Mucosa of descending colon (tissue), 3 donors: ENCODE results near the gene BAZ1B. TPM values are rescaled to one million over a fixed set of nuclear protein-coding genes. Genes with fewer than 3 reads are reported as not detected.
"Not testable (repeated sequence)": the region's sequence is repeated elsewhere in the genome, so short reads cannot be mapped to it uniquely, and the experiment has no call there.

Experiments used
- ATAC-seq: fragments of 200-7000 bp; cut with Tn5 transposase; one replicate; pipeline ENCODE4 v1.9.1; 2020; ENCODE audit warnings: mild to moderate bottlenecking, moderate library complexity
- DNase-seq, 3 donors: peaks; one replicate each; pipeline ENCODE4 v3.0.0-alpha.2; 2020
- H3K36me3 ChIP-seq: fragments of 200-600 bp; one replicate; pipeline ENCODE4 v1.8.0; 2021; ENCODE audit warnings: low read depth, mild to moderate bottlenecking
- H3K4me1 ChIP-seq: fragments of 200-600 bp; one replicate; pipeline ENCODE4 v1.8.0; 2021; ENCODE audit warnings: low read depth, mild to moderate bottlenecking
- H3K4me3 ChIP-seq: fragments of 200-600 bp; one replicate; pipeline ENCODE4 v1.8.0; 2021; ENCODE audit warnings: mild to moderate bottlenecking
- H3K9me3 ChIP-seq: fragments of 200-600 bp; one replicate; pipeline ENCODE4 v1.8.0; 2021; ENCODE audit warnings: mild to moderate bottlenecking
- CTCF ChIP-seq: fragments of 200-600 bp; IDR thresholded peaks from one replicate; pipeline ENCODE4 v1.8.0; 2022; ENCODE audit warnings: antibody characterized with exemption, mild to moderate bottlenecking
- intact Hi-C, 2 donors: fragments of 100-400 bp; cut with DNase I in 1 of 2; cut with micrococcal nuclease in 1 of 2; formaldehyde crosslinking; loops; one replicate each; pipeline versions ENCODE4 v1.11.0 to v1.11.1; 2022; cut with DNase I, micrococcal nuclease
- total RNA-seq, 3 donors: library from RNA; stranded (reverse); fragmentation: NEBNext Ultra II Directional in 2 of 3; extraction: Animal tissue kit (Norgen Biotek cat#: 25700) in 2 of 3; gene quantifications; one replicate each; pipeline versions ENCODE4 v1.2.1 to v1.2.4, GENCODE V29; 2021 to 2023
- donor health status: DM: no; HTN: no; CAD: no; lungs with moderate emphysema.
- donor health status: DM: no; HTN: no; CAD: no.
- donor health status: DM: no; HTN: yes; CAD: no.

Gene BAZ1B
- total RNA-seq, 3 donors from 2014 or later = 37.4 to 76.0 (median 41.4) TPM

- Histone ChIP-seq H3K4me3 (no peak overlapping the region), H3K9me3 (no peaks in the 10 kb centered on the region), H3K4me1 (peaks cover 7% of the 10 kb centered on the region), H3K36me3 (no peaks in the 10 kb centered on the region)
- TF ChIP-seq CTCF = no peak
- DNase-seq = no peak
- intact Hi-C loops = no loop called here
- ATAC-seq = no peak
These were observed 5.1 kb upstream of the BAZ1B start for GRCh38 chr7:73526896-73527821.

GRCh38 chr7:73526158-73526494, 4.0 kb upstream of the BAZ1B start:
- H3K4me1 ChIP-seq, intact Hi-C loops, H3K36me3 ChIP-seq, H3K4me3 ChIP-seq, H3K9me3 ChIP-seq, DNase-seq, ATAC-seq: not testable (repeated sequence)

GRCh38 chr7:73521636-73522104, 423 bp downstream of the BAZ1B start:
- DNase-seq (peak in 1 of 3 donors; percentile 70), ATAC-seq (peak; percentile 77)
- no peak for TF ChIP-seq CTCF
- Histone ChIP-seq H3K4me1 (peaks cover 29% of the 10 kb centered on the region), H3K4me3 (peak overlapping the region; percentile 80), H3K9me3 (no peaks in the 10 kb centered on the region), H3K36me3 (no peaks in the 10 kb centered on the region)
- intact Hi-C loops = no loop called here

DNA sequence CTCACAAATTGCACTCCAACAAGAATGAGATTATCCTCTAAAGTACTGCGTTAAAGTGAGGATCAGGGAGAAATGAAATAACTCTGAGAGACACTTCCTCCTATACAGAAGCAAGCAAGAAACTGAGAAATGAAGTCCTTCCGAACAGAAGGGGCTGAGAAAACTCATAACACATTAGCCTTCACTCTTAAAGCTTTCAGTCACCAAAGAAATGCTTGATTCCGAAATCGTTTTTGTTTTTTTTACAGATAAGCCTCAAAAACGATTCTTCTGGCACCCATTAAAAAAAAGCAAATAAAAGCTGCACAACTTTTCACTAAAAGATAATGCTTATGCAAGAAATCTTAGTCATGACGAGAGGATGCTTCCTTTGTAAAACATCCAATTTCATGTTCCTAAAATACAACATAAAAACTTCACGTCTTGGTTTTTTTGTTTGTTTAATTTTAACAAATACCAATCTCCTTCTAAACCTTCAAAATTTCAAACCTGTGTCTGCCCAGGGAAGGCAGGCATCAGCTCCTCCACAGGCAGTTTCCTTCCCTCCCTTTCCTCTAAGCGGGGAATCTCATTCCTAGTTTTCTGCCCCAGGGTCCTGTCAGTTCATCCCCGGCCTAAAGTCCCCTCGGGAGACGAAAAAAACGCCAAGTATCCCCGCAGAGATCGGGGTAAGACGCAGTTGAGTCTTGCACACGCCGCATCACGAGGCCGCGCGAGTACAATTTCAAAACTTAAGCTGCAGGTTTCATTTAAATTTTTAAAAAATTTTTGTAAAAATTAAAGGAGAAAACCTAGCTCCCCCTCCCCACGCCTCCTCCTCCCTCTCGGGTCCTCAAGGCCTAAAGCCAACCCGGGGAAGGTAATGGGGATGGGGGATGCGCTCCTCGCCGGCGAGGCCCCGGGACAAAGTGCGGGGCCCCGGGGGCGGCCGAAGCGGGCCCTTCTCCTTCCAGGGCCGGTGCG, 1.1 kb downstream of the BAZ1B start:
- peak overlapping the region; percentile 80 for H3K4me3 ChIP-seq
- intact Hi-C loops = no loop called here
- peaks cover 29% of the 10 kb centered on the region for H3K4me1 ChIP-seq
- ATAC-seq (no peak), DNase-seq (no peak)
- H3K36me3 ChIP-seq = no peaks in the 10 kb centered on the region
- TF ChIP-seq CTCF = no peak
- H3K9me3 ChIP-seq = no peaks in the 10 kb centered on the region

DNA sequence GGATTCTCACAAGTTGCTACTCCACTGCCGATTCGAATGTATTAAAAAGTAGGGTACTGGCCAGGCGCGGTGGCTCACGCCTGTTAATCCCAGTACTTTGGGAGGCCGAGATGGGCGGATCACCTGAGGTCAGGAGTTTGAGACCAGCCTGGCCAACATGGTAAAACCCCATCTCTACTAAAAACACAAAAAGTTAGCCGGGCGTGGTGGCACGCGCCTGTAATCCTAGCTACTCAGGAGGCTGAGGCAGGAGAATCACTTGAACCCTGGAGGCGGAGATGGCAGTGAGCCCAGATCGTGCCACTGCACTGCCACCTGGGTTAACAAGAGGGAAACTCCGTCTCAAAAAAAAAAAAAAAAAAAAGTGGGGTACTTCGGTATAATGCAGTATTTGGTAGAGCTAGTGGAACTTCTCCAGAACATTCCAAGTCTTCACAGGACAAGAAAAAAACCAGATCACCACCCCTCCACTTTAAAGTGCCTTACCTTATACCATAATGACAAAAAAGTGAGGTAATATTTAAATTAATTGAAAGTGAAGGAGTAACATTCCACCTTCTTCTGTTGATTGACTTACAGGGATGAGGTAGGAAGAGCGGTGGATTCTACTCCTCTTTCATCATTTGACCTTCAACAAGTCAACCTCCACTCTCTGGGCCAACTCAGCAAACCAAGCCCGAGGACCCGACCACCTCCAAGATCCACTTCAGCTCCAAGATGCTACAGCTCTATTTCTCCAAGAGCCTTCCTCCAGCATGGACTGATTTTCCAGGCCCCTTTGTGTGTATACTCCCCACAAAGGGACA, 2.0 kb downstream of the BAZ1B start:
- DNase-seq (peak in 2 of 3 donors; percentile 28 to 35), ATAC-seq (no peak)
- Histone ChIP-seq H3K4me1 (peaks cover 29% of the 10 kb centered on the region), H3K36me3 (no peaks in the 10 kb centered on the region), H3K4me3 (no peak overlapping the region), H3K9me3 (no peaks in the 10 kb centered on the region)
- no peak for TF ChIP-seq CTCF
- intact Hi-C loops = no loop called here
